IPS DF 19.7 (cell line): ENCODE data around the gene HSPA12B.

Source experiments
- DNase-seq: peaks from one replicate; pipeline ENCODE4 v3.0.0-alpha.2; 2013; ENCODE audit warnings: low read depth, low spot score

Gene HSPA12B

GRCh38 chr20:3729811-3730540, 2.5 kb upstream of the HSPA12B start:
- no peak for DNase-seq

GRCh38 chr20:3730803-3731672, 1.4 kb upstream of the HSPA12B start:
- DNase-seq = no peak

- DNase-seq = no peak
Measured at GRCh38 chr20:3731944-3732326, 550 bp upstream of the HSPA12B start.

- DNase-seq = no peak
Measured at GRCh38 chr20:3733119-3733995, 872 bp downstream of the HSPA12B start.

GRCh38 chr20:3734111-3734843, 1.8 kb downstream of the HSPA12B start:
- DNase-seq = no peak

GRCh38 chr20:3735768-3736167, 3.3 kb downstream of the HSPA12B start:
- DNase-seq = no peak

- DNase-seq = no peak
Measured at GRCh38 chr20:3738111-3739053, 5.9 kb downstream of the HSPA12B start.

GRCh38 chr20:3739054-3739925, 6.8 kb downstream of the HSPA12B start:
- no peak for DNase-seq

GRCh38 chr20:3739926-3740451, 7.5 kb downstream of the HSPA12B start:
- no peak for DNase-seq

- DNase-seq = no peak
Measured at GRCh38 chr20:3740615-3741301, 8.3 kb downstream of the HSPA12B start.

- no peak for DNase-seq
Measured at GRCh38 chr20:3741836-3742458, 9.5 kb downstream of the HSPA12B start.

GRCh38 chr20:3743251-3743650, 10.8 kb downstream of the HSPA12B start:
- DNase-seq = no peak

- no peak for DNase-seq
Measured at GRCh38 chr20:3744037-3744436, 11.6 kb downstream of the HSPA12B start.

- DNase-seq = no peak
Measured at GRCh38 chr20:3744806-3745685, 12.6 kb downstream of the HSPA12B start.

GRCh38 chr20:3745686-3746173, 13.2 kb downstream of the HSPA12B start:
- no peak for DNase-seq

- no peak for DNase-seq
Measured at GRCh38 chr20:3747471-3747870, 15.0 kb downstream of the HSPA12B start.

- no peak for DNase-seq
Measured at GRCh38 chr20:3748073-3748472, 15.6 kb downstream of the HSPA12B start.
